ENCODE results near the gene NLE1. TPM values are rescaled to one million over a fixed set of nuclear protein-coding genes. Genes with fewer than 3 reads are reported as not detected.
"Not testable (repeated sequence)": the region's sequence is repeated elsewhere in the genome, so short reads cannot be mapped to it uniquely, and the experiment has no call there.

Gene NLE1
- polyA plus RNA-seq, 4 donors, result 13.6 to 17.4 (median 15.6) TPM

DNA sequence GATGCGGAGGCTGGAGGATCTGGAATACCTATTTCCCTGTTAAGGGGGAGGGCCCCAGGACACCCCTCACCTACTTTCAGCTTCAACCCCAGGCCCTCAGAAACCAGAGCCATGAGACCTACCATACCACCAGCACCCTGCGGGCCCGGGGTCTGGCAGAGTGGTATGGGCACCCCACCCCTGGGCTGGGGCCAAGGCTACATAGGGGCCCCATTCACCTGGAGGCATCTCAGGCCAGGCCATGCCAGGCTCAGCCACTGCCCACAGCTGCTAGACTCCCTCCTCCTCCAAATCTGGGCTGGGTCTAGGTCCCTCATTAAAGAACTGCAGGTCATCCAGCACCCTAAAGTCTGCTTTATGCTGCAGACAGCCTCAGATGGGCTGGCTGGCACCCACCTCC is 11.7 kb downstream of the NLE1 start:
- DNase-seq (ENCODE audit: low read depth in 4 of 4, low spot score in 3 of 4), result no peak

DNA sequence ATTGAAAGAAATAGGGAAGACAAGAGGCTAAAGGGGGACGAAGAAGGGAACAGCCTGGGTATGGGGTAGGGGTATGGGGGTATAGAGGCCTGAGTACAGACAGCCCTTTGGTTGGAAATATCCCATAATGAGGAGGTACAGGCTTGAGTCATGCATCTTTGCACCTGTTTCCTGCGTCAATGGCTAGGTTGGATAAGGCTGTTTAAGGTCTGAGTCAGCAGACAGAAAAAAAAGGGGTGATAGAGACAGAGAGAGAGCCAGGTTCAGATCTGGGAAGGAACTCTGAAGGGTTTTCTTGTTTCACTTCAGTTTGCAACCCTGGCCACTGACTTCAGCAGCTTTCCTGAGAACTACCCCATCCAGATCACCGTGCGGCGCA is 12.1 kb downstream of the NLE1 start:
- DNase-seq (ENCODE audit: low read depth in 4 of 4, low spot score in 3 of 4), result no peak

DNA sequence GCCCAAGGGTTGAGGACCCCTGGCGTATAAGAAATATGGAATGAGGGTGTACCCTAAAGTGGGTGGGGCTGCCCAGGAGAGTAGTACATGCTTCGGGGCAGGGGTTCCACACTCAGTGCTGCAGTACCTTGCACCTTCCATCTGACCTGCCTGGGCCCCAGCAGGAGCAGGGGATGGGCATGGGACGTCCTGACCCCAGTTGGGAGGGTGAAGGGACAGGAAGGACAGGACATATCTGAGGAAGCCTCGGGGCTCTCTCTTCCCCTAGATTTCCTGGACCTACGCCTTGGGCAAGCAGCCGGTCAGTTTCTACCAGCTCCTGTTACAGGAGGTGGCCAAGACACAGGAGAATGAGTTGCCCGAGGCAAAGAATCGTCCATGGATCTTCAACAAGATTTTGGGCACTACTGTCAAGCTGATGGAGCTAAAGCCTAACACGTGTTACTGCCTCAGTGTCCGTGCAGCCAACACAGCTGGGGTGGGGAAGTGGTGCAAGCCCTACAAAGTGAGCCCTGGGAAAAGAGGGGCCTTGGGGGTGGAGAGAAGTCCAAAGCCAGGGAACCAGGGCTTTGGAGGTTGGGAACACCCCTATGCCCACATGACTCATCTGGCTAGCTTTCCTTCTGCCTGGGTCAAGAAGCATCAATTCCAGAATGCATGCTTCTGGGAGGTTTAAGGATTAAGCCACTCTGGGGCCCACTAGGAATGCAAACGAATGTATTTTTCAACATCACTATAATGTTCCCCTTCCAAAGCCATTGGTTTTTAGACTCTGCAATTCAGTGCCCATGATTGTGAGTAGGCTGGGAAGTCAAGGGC is 12.7 kb downstream of the NLE1 start:
- no peak for DNase-seq (ENCODE audit: low read depth in 4 of 4, low spot score in 3 of 4)

DNA sequence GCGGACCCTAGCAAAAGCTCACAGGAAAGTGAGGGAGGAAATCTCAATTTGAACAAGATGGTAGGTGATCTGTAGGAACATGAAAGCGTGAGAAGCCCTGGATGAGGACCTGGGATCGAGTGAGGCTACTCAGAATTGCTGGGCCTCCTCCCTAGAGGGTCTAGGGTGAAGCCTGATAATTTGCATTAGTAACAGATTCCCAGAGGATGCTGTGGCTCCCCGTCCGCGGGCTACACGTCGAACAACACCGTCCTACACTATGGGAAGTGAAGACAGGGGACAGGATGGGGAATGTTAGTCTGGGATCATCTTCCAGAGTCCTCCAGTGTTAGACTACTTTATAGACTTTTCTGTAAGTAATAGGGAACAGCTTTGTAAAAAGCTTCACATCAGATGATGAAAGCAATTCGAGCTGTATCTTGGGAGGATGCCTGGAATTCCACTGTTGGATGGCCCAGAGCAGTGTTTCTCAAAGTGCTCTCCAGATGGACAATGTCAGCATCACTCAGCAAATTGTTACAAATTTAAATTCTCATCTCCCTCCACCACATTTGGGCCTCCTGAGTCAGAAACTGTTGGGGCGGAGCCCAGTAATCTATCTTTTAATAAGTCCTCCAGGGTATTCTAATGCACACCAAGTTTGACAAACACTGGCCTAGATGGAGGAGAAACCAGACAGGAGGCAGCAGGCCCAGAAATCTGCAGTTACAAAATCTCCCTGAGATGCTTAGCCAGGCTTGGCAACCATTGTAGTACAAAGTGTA is 14.2 kb downstream of the NLE1 start:
- DNase-seq (ENCODE audit: low read depth in 4 of 4, low spot score in 3 of 4), result no peak

DNA sequence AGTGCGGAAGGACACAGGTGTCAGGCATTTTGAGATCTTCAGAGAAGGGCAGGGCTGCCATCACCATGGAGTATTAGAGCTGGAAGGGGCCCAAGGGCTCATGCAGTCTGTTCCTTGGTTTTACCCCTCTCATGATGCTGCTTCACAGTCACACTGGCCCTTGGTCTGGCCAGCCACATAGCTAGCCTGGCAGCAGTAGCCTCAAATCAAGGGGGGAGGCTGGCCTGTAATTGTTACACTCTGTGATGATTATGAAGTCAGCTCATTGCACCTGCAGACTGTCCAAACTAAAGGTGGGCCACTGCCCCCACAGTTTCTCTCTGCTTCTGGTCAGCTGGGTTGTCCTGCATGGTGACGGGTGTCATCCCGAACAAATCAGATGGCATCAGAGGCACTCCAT is 20.8 kb downstream of the NLE1 start, which contains the start of gene FNDC8:
FNDC8 (plus strand) TSS at position 301 of the 400 bp plus-strand sequence; CDS start at position 380, 79 bp downstream.
- DNase-seq (ENCODE audit: low read depth in 4 of 4, low spot score in 3 of 4), result no peak

DNA sequence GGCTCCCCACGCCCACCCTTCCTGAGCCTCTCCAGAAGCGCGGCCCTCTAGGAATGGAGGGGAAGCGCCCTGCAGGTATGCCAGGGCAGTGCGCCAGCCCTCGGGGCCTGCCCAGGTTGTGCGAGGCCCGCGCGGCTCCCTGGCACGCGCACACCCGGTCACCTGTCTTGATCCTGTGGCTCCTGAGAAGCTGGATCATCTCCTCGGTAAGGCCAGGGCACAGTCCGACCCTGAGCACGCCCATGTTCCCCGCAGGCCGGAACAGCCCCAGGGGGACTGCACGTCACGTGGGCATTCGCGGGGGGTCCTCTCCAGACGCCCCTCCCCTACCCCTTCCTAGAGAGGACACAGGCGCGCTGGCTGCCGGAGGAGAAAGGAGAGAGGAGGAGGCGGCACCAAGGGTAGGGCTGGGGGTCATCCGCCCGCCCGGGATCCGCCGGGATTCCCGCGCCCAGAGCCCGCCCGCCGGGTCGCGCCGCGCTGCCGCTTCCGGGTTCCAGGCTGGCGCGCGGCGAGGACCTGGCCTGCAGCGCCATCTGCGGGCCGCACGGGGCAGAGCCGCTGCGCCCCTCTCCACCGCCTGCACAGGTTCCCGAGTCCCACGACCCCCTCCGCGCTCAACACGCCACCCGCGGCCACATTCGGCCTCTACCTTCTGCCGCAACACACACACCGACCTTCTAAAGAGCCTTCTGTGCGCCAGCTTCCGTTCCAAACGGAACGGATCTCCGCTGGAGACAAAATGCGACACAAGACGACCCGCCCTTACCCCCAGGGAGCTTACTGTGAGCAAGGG is 22.5 kb downstream of the NLE1 start, which contains the start of gene RAD51D:
RAD51D (minus strand) TSS at position 491 of the 796 bp plus-strand sequence; CDS start at position 244, 247 bp downstream.
- DNase-seq (ENCODE audit: low read depth in 4 of 4, low spot score in 3 of 4), result peak; percentile 41 to 63 (median 53)

DNA sequence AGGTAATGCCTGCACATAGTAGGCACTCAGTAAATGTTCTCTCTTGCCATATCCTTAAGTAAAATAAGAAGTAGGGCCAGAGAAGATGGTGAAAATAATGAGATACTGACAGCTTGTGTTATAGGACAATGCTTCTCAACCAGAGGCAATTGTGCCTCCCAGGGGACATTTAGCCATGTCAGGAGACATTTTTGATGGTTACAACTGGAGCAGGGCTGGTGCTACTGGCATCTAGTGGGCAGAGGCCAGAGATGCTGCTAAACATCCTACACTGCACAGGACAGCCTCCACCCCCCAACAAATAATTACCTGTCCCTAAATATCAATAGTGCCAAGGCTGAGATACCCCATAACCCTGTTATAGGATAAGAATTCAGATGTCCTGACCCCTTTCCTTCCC is 24.1 kb downstream of the NLE1 start:
- DNase-seq (ENCODE audit: low read depth in 4 of 4, low spot score in 3 of 4), result no peak

DNA sequence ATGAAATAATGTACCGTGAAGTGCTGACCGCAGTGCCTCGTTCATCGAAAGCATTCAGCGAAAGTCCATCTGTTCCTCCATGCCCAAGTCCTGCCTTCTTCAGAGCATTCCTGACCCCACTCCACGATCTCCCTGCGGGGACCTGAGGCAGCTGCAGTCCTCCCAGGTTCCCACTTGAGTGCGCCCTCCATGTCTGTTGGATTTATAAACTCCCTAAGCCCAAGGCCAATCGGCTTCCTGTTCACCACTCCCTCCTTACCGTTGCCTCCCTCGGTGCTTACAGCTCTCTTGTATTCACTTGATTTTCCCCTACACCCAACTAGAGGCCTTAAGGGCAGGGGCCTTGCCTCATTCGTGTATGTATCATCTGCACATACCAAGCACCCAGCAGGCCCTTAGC is 25.3 kb downstream of the NLE1 start:
- DNase-seq (ENCODE audit: low read depth in 4 of 4, low spot score in 3 of 4), result no peak

DNA sequence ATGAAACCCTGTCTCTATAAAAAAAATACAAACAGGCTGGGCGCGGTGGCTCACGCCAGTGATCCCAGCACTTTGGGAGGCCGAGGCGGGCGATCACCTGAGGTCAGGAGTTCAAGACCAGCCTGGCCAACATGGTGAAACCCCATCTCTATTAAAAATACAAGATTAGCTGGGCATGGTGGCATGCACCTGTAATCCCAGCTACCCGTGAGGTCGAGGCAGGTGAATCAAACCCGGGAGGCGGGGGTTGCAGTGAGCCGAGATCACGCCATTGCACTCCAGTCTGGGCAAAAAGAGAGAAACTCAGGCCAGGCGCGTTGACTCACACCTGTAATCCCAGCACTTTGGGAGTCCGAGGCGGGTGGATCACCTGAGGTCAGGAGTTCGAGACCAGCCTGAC is 31.3 kb downstream of the NLE1 start:
- not testable (repeated sequence) for DNase-seq (ENCODE audit: low read depth in 4 of 4, low spot score in 3 of 4)

DNA sequence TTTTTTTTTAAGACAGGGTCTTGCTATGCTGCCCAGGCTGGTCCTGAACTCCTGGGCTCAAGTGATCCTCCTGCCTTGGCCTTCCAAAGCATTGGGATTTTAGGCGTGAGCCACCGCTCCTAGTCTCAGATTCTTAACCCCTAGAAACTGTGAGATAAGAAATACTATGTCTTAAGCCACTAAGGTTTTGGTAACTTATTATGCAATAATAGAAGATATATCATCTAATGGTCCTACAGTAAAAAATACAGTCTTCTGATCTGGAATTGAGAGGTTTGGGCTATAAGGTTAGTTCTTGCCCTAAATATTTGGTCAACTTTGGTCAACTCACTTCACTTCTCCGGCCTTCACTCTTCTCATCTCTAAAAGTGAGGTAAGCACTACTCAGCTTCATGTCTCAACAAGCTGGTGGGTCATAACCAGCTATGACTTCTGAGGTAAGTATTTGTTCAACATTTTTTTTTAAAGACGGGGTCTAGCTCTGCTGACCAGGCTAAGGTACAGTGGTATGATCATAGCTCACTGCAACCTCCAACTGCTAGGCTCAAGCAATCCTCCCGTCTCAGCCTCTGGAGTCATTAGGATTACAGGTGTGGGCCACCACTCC is 37.2 kb downstream of the NLE1 start:
- no peak for DNase-seq (ENCODE audit: low read depth in 4 of 4, low spot score in 3 of 4)

DNA sequence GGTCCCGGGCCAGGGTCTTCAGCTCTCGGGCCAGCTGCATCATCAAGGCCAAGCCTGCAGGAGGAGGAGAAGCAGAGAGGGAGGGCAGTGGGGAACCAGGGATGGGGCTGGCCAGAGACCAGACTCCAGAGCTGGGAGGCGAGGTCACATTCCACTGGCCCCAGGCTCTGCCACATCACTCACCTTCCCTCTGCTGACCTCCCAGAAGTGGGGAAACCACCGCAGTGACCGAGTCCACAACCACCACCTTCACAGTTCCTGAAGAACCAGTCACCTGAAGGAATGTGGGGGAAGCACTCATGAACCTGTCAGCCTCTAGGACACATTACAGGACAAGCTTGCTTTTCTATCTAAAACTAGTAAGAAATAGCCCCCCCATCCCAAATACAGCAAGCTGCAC is 38.8 kb downstream of the NLE1 start:
- no peak for DNase-seq (ENCODE audit: low read depth in 4 of 4, low spot score in 3 of 4)

DNA sequence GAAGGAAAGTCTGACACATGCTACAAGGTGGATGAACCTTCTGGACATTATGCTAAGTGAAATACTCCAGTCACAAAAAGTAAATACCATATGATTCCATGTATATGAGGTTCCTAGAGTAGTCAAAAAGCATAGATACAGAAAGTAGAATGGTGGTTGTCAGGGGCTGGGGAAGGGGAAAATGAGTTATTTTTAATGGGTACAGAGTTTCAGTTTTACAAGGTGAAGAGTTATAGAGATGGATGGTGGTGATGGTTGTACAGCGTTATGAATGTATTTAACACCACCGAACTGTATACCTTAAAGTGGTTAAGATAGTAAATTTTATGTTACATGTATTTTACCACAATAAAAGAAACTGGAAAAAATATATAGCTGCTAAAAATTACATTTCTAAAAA is 40.4 kb downstream of the NLE1 start:
- no peak for DNase-seq (ENCODE audit: low read depth in 4 of 4, low spot score in 3 of 4)

DNA sequence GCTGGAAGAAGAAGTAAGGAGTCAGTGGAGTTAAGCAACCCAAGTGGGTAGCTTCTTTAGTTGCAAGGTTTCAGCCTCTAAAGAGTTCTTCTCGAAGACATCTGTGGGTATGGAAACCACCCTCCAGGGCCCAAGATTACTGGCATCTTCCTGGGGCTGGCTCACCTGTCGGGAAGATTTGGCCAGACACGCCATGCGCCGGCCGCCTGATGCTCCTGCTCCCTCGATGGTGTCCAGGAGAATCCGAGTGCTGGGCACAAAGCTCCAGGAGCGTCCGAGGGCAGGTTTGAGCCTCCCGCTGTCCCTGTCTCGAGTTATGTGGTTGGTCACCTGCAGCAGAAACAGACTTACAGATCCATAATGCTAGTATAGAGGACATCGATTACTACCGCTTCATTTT is 41.1 kb downstream of the NLE1 start:
- DNase-seq (ENCODE audit: low read depth in 4 of 4, low spot score in 3 of 4), result no peak

DNA sequence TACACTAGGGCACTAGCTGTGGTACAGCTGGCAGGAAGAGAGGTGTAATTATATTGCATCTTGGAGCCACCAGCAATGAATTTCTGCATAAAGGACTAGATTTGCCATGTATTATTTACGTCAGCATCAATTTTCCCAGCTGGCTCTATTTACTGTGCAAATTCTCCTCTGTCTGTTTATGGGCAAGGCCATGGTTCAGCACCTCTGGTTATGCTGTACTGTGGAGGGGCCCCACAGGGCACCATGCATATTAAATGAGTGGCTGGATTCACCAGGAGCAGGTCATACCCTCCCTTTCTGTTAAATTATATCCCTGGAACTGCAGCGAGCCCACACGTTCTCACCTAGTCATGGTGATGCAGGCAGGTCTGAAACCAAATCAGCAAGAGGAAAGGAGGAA is 42.2 kb downstream of the NLE1 start:
- no peak for DNase-seq (ENCODE audit: low read depth in 4 of 4, low spot score in 3 of 4)

DNA sequence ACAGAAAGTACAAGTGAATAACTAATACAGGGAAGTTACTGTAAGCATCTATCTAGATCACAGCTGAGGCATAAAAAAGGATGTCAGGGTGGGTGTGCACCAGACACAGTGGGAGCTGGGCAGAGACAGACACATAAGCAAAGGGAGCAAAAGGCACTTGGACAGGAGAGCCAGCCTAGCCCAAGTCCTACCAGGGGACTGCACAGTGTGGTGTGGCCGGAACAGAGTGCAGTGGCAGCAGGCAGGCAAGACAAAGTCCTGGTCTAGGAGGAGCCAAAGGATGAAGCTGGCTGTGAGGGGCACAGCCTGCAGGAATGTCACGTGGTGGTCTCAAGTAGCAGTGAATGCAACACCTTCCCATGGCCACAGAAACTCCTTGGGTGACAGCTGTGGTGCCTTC is 44.3 kb downstream of the NLE1 start:
- DNase-seq (ENCODE audit: low read depth in 4 of 4, low spot score in 3 of 4), result no peak

DNA sequence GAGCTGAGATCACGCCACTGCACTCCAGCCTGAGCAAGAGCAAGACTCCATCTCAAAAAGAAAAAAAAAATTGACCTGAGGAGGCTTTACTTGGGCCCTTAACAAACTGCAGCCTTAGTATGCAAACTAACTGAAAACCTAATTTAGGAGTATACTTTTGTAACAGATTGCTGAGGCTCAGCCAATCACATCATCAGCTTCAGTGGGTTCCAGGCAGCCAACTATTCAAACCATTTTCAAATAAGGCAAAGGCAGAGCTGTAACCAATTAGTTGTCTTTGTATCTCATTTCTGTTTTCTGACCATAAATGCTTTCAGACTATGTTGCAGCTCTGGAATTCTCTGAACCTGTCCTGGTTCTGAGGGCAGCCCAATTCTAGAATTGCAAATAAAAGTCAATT is 46.4 kb downstream of the NLE1 start:
- DNase-seq (ENCODE audit: low read depth in 4 of 4, low spot score in 3 of 4), result no peak

DNA sequence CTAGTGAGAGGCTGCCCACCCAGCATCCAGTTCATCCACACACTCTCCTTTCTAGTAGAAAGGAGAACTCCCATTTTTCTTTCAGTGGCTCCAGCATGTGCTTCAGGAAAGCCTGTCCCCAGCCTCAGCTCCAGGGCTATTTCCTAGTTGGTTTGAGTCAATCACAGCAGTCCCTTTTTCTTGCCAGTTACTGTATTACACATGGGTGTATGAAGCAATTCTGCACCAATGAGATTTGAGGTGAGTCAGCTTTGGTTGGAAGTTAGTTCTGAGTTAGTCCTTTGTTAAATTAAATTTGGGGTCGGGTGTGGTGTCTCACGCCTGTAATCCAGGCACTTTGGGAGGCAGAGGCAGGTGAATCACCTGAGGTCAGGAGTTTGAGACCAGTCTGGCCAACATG is 47.2 kb downstream of the NLE1 start:
- no peak for DNase-seq (ENCODE audit: low read depth in 4 of 4, low spot score in 3 of 4)

DNA sequence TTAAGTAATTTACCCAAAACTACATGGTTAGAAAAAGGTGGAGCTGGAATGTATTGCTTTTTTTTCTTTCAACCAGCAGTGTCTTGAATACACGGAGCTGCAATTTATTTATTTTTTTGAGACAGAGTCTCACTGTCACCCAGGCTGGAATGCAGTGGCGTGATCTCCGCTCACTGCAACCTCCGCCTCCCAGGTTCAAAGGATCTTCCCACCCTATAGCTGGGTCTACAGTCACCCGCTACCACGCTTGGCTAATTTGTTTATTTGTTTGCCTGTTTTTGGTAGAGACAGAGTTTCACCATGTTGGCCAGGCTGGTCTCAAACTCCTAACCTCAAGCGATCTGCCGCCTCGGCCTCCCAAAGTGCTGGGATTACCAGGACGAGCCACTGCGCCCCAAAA is 51.4 kb downstream of the NLE1 start:
- DNase-seq (ENCODE audit: low read depth in 4 of 4, low spot score in 3 of 4), result not testable (repeated sequence)

DNA sequence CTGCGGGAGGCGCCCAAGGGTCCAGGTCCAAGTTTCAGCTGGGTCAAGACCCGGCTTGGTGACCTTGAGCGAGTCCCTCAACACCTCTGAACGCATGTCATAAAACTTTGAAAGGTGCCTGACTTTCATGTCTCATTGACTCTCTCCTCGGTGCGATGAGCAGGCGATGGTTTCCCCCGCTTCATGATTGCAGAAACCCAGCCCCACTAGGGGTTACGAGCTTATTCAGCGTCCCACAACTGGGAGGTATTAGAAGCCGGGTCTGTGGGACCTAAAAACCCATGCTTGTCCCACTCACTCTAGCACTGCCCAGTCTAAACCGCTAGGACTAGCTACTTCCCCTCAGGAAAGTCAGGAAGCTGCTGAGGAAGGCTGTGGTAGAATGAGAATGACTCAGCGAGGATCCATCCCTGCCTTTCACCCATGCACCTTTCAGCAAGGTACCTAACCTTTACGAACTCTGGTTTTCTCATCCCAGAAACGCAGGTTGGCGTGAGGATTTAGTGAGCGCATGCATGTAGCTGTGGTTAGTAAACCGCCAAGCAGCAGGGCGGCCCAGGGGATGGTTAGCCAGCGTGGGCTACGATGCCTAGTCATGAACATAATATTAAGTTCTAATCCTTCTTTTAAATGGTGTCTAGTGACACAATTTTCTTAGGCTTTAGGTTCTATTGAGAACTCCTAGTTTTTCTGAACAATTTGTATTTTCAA is 52.4 kb downstream of the NLE1 start:
- DNase-seq (ENCODE audit: low read depth in 4 of 4, low spot score in 3 of 4), result no peak

Data from left renal pelvis (tissue), 4 donors.